GM12878 (cell line): ENCODE data around the gene ZNF341. TPM values are rescaled to one million over a fixed set of nuclear protein-coding genes. Genes with fewer than 3 reads are reported as not detected.

Experiments used
- ATAC-seq: fragments of 200-7000 bp; cut with Tn5 transposase; 3 replicates; pipeline ENCODE4 v1.9.1; 2020; ENCODE audit warnings: mild to moderate bottlenecking, moderate library complexity
- BruUV-seq: library from RNA; stranded (reverse); fragments of 400-500 nt; replicated peaks from 2 replicates; lab custom pipeline; 2021; lab: Mats Ljungman, UMichigan
- CTCF ChIA-PET: fragments of 300-600 bp; sonication (Branson Sonifier 250); formaldehyde crosslinking; extraction: SDS; loops from one replicate; lab custom pipeline; 2021; ENCODE audit warnings: inconsistent platforms; lab: Yijun Ruan, JAX
- POLR2A ChIA-PET: fragments of 350-600 bp; formaldehyde crosslinking; extraction: SDS; loops from one replicate; lab custom pipeline; 2021; ENCODE audit warnings: inconsistent platforms; lab: Charles Lee
- RAD21 ChIA-PET: fragments of 300-600 bp; sonication (Branson Sonifier 250); formaldehyde crosslinking; loops from one replicate; lab custom pipeline; 2023; ENCODE audit warnings: antibody characterized with exemption; ENCODE audit not compliant: unreplicated experiment; lab: Charles Lee
- SMC1A ChIA-PET: fragments of 300-600 bp; sonication (Branson Sonifier 250); formaldehyde crosslinking; loops from one replicate; lab custom pipeline; 2023; ENCODE audit not compliant: unreplicated experiment, uncharacterized antibody; lab: Charles Lee
- DNase-seq: peaks from one replicate; pipeline ENCODE4 v3.0.0-alpha.2; 2011; ENCODE audit warnings: low read depth, low spot score
- FAIRE-seq: peaks from 3 replicates; lab custom pipeline; 2011; peaks lifted over from hg19 to GRCh38; lab: Jason Lieb, UNC
- H2AFZ ChIP-seq: 2 replicates; pipeline ENCODE4 v1.6.0; 2011; ENCODE audit warnings: low read depth, low read length, control low read depth; ENCODE audit not compliant: control insufficient read depth
- H3K27ac ChIP-seq: 2 replicates; pipeline ENCODE4 v1.5.1; 2011; ENCODE audit warnings: control low read depth; ENCODE audit not compliant: control insufficient read depth, insufficient read depth
- H3K27me3 ChIP-seq, 2 experiments: replicated peaks in 1 of 2; 2 replicates each; pipeline versions ENCODE4 v1.6.0 to v1.6.1; 2011; ENCODE audit warnings: low read length in 1 of 2; ENCODE audit not compliant: control insufficient read depth in 2 of 2, insufficient read depth in 2 of 2
- H3K36me3 ChIP-seq, 2 experiments: 2 replicates each; pipeline ENCODE4 v1.5.1; 2011; ENCODE audit warnings: low read length in 1 of 2; ENCODE audit not compliant: control insufficient read depth in 2 of 2, insufficient read depth in 2 of 2
- H3K4me1 ChIP-seq: 2 replicates; pipeline ENCODE4 v1.6.1; 2011; ENCODE audit warnings: mild to moderate bottlenecking, low read length, moderate library complexity, mixed read lengths; ENCODE audit not compliant: control insufficient read depth, insufficient read depth
- H3K4me2 ChIP-seq: 2 replicates; pipeline ENCODE4 v1.6.0; 2011; ENCODE audit warnings: control low read depth; ENCODE audit not compliant: control insufficient read depth, insufficient read depth
- H3K4me3 ChIP-seq: fragments of 200-600 bp; sonication (generic); 2 replicates; pipeline ENCODE4 v1.5.1; 2016
- H3K79me2 ChIP-seq: 2 replicates; pipeline ENCODE4 v1.6.0; 2011; ENCODE audit warnings: low read length; ENCODE audit not compliant: control insufficient read depth, insufficient read depth
- H3K9ac ChIP-seq: 2 replicates; pipeline ENCODE4 v1.8.0; 2011; ENCODE audit warnings: low read length, control low read depth, mixed read lengths; ENCODE audit not compliant: control insufficient read depth, insufficient read depth
- H3K9me3 ChIP-seq: replicated peaks from 3 replicates; pipeline ENCODE4 v1.5.1; 2011; ENCODE audit warnings: mild to moderate bottlenecking, low read length; ENCODE audit not compliant: control insufficient read depth, insufficient read depth
- H4K20me1 ChIP-seq: 2 replicates; pipeline ENCODE4 v1.6.0; 2011; ENCODE audit not compliant: control insufficient read depth, insufficient read depth
- BMI1 ChIP-seq: fragments of 450-650 bp; IDR thresholded peaks from 2 replicates; pipeline ENCODE4 v1.6.1; 2016; ENCODE audit warnings: mild to moderate bottlenecking, moderate library complexity, borderline replicate concordance
- CBFB ChIP-seq: IDR thresholded peaks from 2 replicates; pipeline ENCODE4 v1.6.1; 2016; ENCODE audit warnings: antibody characterized with exemption, low read depth
- CBX3 ChIP-seq: fragments of 200-600 bp; sonication (generic); IDR thresholded peaks from 2 replicates; pipeline ENCODE4 v1.6.1; 2016; ENCODE audit warnings: low read depth, borderline replicate concordance
- ESRRA ChIP-seq: IDR thresholded peaks from 2 replicates; pipeline ENCODE4 v1.6.1; 2012; ENCODE audit warnings: mild to moderate bottlenecking, low read length, improper control_type of control experiment
- GABPA ChIP-seq: IDR thresholded peaks from 2 replicates; pipeline ENCODE4 v1.6.1; 2014; ENCODE audit warnings: antibody characterized with exemption, low read depth, mild to moderate bottlenecking, inconsistent platforms
- IKZF2 ChIP-seq, 2 experiments: fragments of 450-650 bp; IDR thresholded peaks; 2 replicates each; pipeline ENCODE4 v1.6.1; 2017; ENCODE audit warnings: mild to moderate bottlenecking in 2 of 2, moderate library complexity in 2 of 2
- JUNB ChIP-seq: IDR thresholded peaks from 2 replicates; pipeline ENCODE4 v1.6.1; 2016; ENCODE audit warnings: antibody characterized with exemption, mild to moderate bottlenecking
- PKNOX1 ChIP-seq: fragments of 450-650 bp; IDR thresholded peaks from 2 replicates; pipeline ENCODE4 v1.6.1; 2016; ENCODE audit warnings: mild to moderate bottlenecking
- STAT1 ChIP-seq: fragments of 450-650 bp; conservative IDR thresholded peaks from 2 replicates; pipeline ENCODE4 v1.6.1; 2014; ENCODE audit warnings: antibody characterized with exemption, mild to moderate bottlenecking
- TCF7 ChIP-seq: IDR thresholded peaks from 2 replicates; pipeline ENCODE4 v1.6.1; 2014; ENCODE audit warnings: antibody characterized with exemption, borderline replicate concordance
- ZNF274 ChIP-seq: IDR thresholded peaks from one replicate; pipeline ENCODE4 v1.8.0; 2011; ENCODE audit not compliant: insufficient read length, insufficient read depth
- ZNF592 ChIP-seq: fragments of 450-650 bp; IDR thresholded peaks from 2 replicates; pipeline ENCODE4 v1.6.1; 2017; ENCODE audit warnings: mild to moderate bottlenecking, moderate library complexity
- WGBS: methylation state at CpG from one replicate; pipeline ENCODE4 v1.1.6; 2016; ENCODE audit warnings: low lambda C conversion rate; ENCODE audit not compliant: insufficient replicate concordance, insufficient coverage; ENCODE audit errors: missing lambda C conversion rate; 5-methylcytosine and 5-hydroxymethylcytosine counted together
- in situ Hi-C: fragments of 300-500 bp; cut with MboI; formaldehyde crosslinking; loops from 9 replicates; pipeline ENCODE4 v1.14.3; 2018; ENCODE audit warnings: mixed read lengths
- intact Hi-C: fragments of 100-400 bp; cut with micrococcal nuclease; formaldehyde crosslinking; loops from one replicate; pipeline ENCODE4 v1.14.2; 2022; ENCODE audit not compliant: unreplicated experiment
- polyA plus RNA-seq, 11 experiments: library from polyadenylated mRNA; depleted of rRNA in 4 of 11; unstranded in 6 of 11; stranded (reverse) in 5 of 11; fragments of >200 nt; fragmentation: Nextera tagmentation in 4 of 11; fragmentation: Illumina TruSeq in 1 of 11; extraction: Ambion mirVana in 4 of 11; extraction: Trizol in 1 of 11; gene quantifications; 1 replicate in 1 of 11; 2 replicates in 10 of 11; pipeline versions ENCODE4 v1.2.1 to v1.2.3, GENCODE V29; 2011 to 2016; ENCODE audit warnings: inconsistent platforms in 2 of 11, missing spikeins in 2 of 11, low read depth in 1 of 11
- total RNA-seq, 4 experiments: library from RNA; depleted of rRNA in 3 of 4; stranded (reverse); fragments of >200 nt in 3 of 4; fragmentation: Illumina TruSeq in 1 of 4; extraction: Trizol in 1 of 4; gene quantifications; 2 replicates each; pipeline versions ENCODE4 v1.2.1 to v1.2.3, GENCODE V29; 2013 to 2021

Gene ZNF341
- total and polyA plus RNA-seq, 10 of the 15 experiments (the other 5 are each of a cell fraction or from before 2014, with no cell fraction given): 0.18 to 5.0 (median 2.6) TPM

DNA sequence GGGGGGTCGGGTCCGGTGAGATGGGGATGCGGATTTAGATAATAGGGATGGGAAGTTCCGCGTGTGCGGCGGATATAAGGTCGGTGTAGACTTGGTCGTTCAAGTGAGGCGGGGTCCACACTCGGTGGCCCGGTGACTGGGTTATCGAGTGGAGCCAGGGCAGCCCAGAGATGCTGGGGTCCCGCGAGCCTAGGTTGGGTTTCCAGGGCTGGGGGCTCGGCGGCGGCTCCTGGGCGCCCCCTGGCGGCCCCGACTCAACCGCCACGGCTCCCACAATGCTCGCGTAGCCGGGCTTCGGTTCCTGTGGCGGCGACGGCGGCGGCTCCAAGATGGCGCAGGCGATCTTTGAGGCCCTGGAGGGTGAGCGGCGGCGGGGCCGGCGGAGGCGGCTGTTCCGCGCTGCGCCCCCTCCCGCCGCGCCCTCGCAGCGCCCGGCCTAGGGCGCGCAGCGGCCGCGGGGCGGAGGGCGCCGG is at the start of gene ZNF341 (continued):
- peak; percentile 42; the same call in 1 of the 2 replicates for TF ChIP-seq ZNF592

- RAD21 ChIA-PET: interaction anchor here (0.6 to 1.4 kb wide), 4 partner anchors 16 to 98 kb away, joined by 3 to 7 read pairs (median 3); partner anchors contain the start of gene ACTL10
- DNase-seq (no peak), FAIRE-seq (no peak), ATAC-seq (no peak)
- WGBS: 17% methylated on average over 10 of the region's 10 CpGs
- H3K27ac ChIP-seq: peak overlapping the region; percentile 88
- no peak for TF ChIP-seq BMI1
- no peak for TF ChIP-seq ESRRA
- no peak for TF ChIP-seq CBFB
- no peak for TF ChIP-seq GABPA
- TF ChIP-seq PKNOX1: 0 out of 2 replicates have a peak, but pooled peaks have one; percentile 21
- TF ChIP-seq ZNF274: no peak
- no peak for TF ChIP-seq JUNB
- no peak for TF ChIP-seq TCF7
- TF ChIP-seq IKZF2 (IDR thresholded peaks at IDR 0.05): 0 out of 4 replicates have a peak, but pooled peaks of 1 of the 2 experiments have one; percentile 12
- no peak for TF ChIP-seq STAT1
- TF ChIP-seq CBX3: no peak
- SMC1A ChIA-PET: interaction anchor here (0.5 to 1.2 kb wide), 4 partner anchors 18 to 91 kb away, joined by 3 to 5 read pairs (median 3); partner anchors contain the start of genes ACTL10 and PXMP4
- H3K4me2 ChIP-seq: peak overlapping the region; percentile 90
- H3K4me3 ChIP-seq: peak overlapping the region; percentile 79
- H2AFZ ChIP-seq: peak overlapping the region; percentile 61
- intact Hi-C loops (loop anchor here (5.0 to 10.0 kb wide), 2 partner anchors 93 to 310 kb away; partner anchors contain the start of gene RALY), in situ Hi-C loops (no loop called here)
- peaks cover 0 to 3% of the 10 kb centered on the region in 2 experiments; a peak in 1 of 4 replicates for H3K36me3 ChIP-seq
- peak overlapping the region; percentile 88 for H3K9ac ChIP-seq
- H3K27me3 ChIP-seq: no peaks in the 10 kb centered on the region
- TSS peak; percentile 71 for BruUV-seq
- H3K4me1 ChIP-seq: peaks cover 44% of the 10 kb centered on the region
- CTCF ChIA-PET: interaction anchor here (0.7 to 5.6 kb wide), 4 partner anchors 18 to 240 kb away, joined by 3 to 38 read pairs (median 4); partner anchors contain the start of gene ACTL10
- H3K79me2 ChIP-seq: peaks cover 48% of the 10 kb centered on the region
- no peaks in the 10 kb centered on the region for H3K9me3 ChIP-seq
- POLR2A ChIA-PET: interaction anchor here (0.9 to 1.7 kb wide), 8 partner anchors 12 to 195 kb away, joined by 3 to 7 read pairs (median 4); partner anchors contain the start of genes ACTL10, CBFA2T2 and ZNF341
- no peaks in the 10 kb centered on the region for H4K20me1 ChIP-seq
Measured at GRCh38 chr20:33684533-33685327, 47.1 kb upstream of the ZNF341 start.
